ENCODE measurements around the gene GKAP1.

Gene GKAP1

GRCh38 chr9:83772860-83773259 is 44.7 kb downstream of the GKAP1 start:
- Histone ChIP-seq H3K9ac (no peak overlapping the region), H3K9me3 (ENCODE audit: control insufficient read depth, low read length) (no peaks in the 10 kb centered on the region), H3K36me3 (ENCODE audit: control insufficient read depth, insufficient read depth, low read length) (no peaks in the 10 kb centered on the region), H3K79me2 (no peaks in the 10 kb centered on the region), H3K4me1 (no peaks in the 10 kb centered on the region), H3K4me3 (ENCODE audit: low read depth, low read length) (no peak overlapping the region), H2AFZ (no peak overlapping the region), H3K27me3 (ENCODE audit: control insufficient read depth, insufficient read depth, low read length) (no peaks in the 10 kb centered on the region), H3K4me2 (ENCODE audit: low read length) (no peak overlapping the region), H3K27ac (no peak overlapping the region)
- no peak for TF ChIP-seq CTCF (IDR thresholded peaks at IDR 0.05)

GRCh38 chr9:83765376-83765775 is 52.2 kb downstream of the GKAP1 start:
- TF ChIP-seq CTCF (IDR thresholded peaks at IDR 0.05): no peak
- H3K27me3 ChIP-seq (ENCODE audit: control insufficient read depth, insufficient read depth, low read length): no peaks in the 10 kb centered on the region
- H3K79me2 ChIP-seq: no peaks in the 10 kb centered on the region
- no peak overlapping the region for H2AFZ ChIP-seq
- H3K4me3 ChIP-seq (ENCODE audit: low read depth, low read length): no peak overlapping the region
- no peaks in the 10 kb centered on the region for H3K4me1 ChIP-seq
- H3K4me2 ChIP-seq (ENCODE audit: low read length): no peak overlapping the region
- no peaks in the 10 kb centered on the region for H3K36me3 ChIP-seq (ENCODE audit: control insufficient read depth, insufficient read depth, low read length)
- H3K9ac ChIP-seq: no peak overlapping the region
- no peak overlapping the region for H3K27ac ChIP-seq
- no peaks in the 10 kb centered on the region for H3K9me3 ChIP-seq (ENCODE audit: control insufficient read depth, low read length)

GRCh38 chr9:83754383-83754977 is 63.1 kb downstream of the GKAP1 start:
- Histone ChIP-seq H2AFZ (no peak overlapping the region), H3K4me1 (no peaks in the 10 kb centered on the region), H3K9me3 (ENCODE audit: control insufficient read depth, low read length) (no peaks in the 10 kb centered on the region), H3K4me3 (ENCODE audit: low read depth, low read length) (no peak overlapping the region), H3K36me3 (ENCODE audit: control insufficient read depth, insufficient read depth, low read length) (no peaks in the 10 kb centered on the region), H3K27ac (no peak overlapping the region), H3K27me3 (ENCODE audit: control insufficient read depth, insufficient read depth, low read length) (no peaks in the 10 kb centered on the region), H3K79me2 (no peaks in the 10 kb centered on the region), H3K4me2 (ENCODE audit: low read length) (no peak overlapping the region), H3K9ac (no peak overlapping the region)
- TF ChIP-seq CTCF (IDR thresholded peaks at IDR 0.05): no peak

GRCh38 chr9:83749706-83750105 is 67.9 kb downstream of the GKAP1 start:
- Histone ChIP-seq H3K79me2 (no peaks in the 10 kb centered on the region), H3K4me3 (ENCODE audit: low read depth, low read length) (no peak overlapping the region), H3K27me3 (ENCODE audit: control insufficient read depth, insufficient read depth, low read length) (no peaks in the 10 kb centered on the region), H2AFZ (no peak overlapping the region), H3K4me2 (ENCODE audit: low read length) (no peak overlapping the region), H3K9ac (no peak overlapping the region), H3K4me1 (no peaks in the 10 kb centered on the region), H3K36me3 (ENCODE audit: control insufficient read depth, insufficient read depth, low read length) (no peaks in the 10 kb centered on the region), H3K9me3 (ENCODE audit: control insufficient read depth, low read length) (no peaks in the 10 kb centered on the region), H3K27ac (no peak overlapping the region)
- TF ChIP-seq CTCF (IDR thresholded peaks at IDR 0.05): no peak

GRCh38 chr9:83744206-83744605 is 73.4 kb downstream of the GKAP1 start:
- Histone ChIP-seq H3K4me3 (ENCODE audit: low read depth, low read length) (no peak overlapping the region), H3K4me1 (no peaks in the 10 kb centered on the region), H3K9ac (no peak overlapping the region), H2AFZ (no peak overlapping the region), H3K27me3 (ENCODE audit: control insufficient read depth, insufficient read depth, low read length) (no peaks in the 10 kb centered on the region), H3K36me3 (ENCODE audit: control insufficient read depth, insufficient read depth, low read length) (no peaks in the 10 kb centered on the region), H3K9me3 (ENCODE audit: control insufficient read depth, low read length) (no peaks in the 10 kb centered on the region), H3K79me2 (no peaks in the 10 kb centered on the region), H3K27ac (no peak overlapping the region), H3K4me2 (ENCODE audit: low read length) (no peak overlapping the region)
- no peak for TF ChIP-seq CTCF (IDR thresholded peaks at IDR 0.05)

Data from parathyroid adenoma (tissue), 2 donors.